Measurements from ENCODE around the gene NCMAP.

DNA sequence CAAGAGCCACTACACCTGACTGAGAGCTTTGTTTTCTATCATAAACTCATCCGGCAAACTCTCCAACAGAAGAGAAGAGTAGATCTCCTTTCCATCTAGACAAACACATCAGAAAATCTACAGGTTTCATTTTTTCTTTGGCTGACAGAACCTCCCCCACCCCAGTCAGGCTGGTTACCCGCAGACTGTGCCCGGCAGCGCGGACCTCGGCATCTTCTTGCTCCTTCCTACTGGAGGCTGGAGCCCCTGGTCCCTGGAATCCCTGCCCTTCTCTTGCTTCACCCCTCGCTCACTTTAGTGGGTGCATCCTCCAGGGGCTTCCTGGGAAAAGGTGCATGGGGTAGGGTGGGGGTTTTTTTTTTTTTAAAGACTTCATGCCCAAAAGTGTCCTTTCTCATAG, 23.0 kb downstream of the NCMAP start:
- TF ChIP-seq CTCF (IDR thresholded peaks at IDR 0.05; ENCODE audit: low read depth, low read length, poor library complexity, severe bottlenecking) (no peak), EZH2phosphoT487 (IDR thresholded peaks at IDR 0.05; ENCODE audit: borderline replicate concordance, low read length) (no peak)
